Muscle of leg (tissue), 11 donors: ENCODE measurements around the gene MED22. TPM values are rescaled to one million over a fixed set of nuclear protein-coding genes. Genes with fewer than 3 reads are reported as not detected.

ENCODE experiments used
- DNase-seq: peaks from one replicate; pipeline ENCODE4 v3.0.0; 2013
- H3K27ac ChIP-seq: one replicate; pipeline ENCODE4 v1.5.1; 2013; ENCODE audit warnings: mild to moderate bottlenecking, low read length, control low read depth
- H3K27me3 ChIP-seq: one replicate; pipeline ENCODE4 v1.6.1; 2013; ENCODE audit warnings: low read length; ENCODE audit not compliant: control insufficient read depth, insufficient read depth
- H3K36me3 ChIP-seq: one replicate; pipeline ENCODE4 v1.6.1; 2013; ENCODE audit warnings: low read length; ENCODE audit not compliant: control insufficient read depth, insufficient read depth
- H3K4me1 ChIP-seq: one replicate; pipeline ENCODE4 v1.6.1; 2013; ENCODE audit warnings: low read length; ENCODE audit not compliant: control insufficient read depth, insufficient read depth
- H3K4me3 ChIP-seq: one replicate; pipeline ENCODE4 v1.5.1; 2013; ENCODE audit warnings: low read length, control low read depth
- H3K9me3 ChIP-seq: replicated peaks from 2 replicates; pipeline ENCODE4 v1.6.1; 2013; ENCODE audit warnings: low read depth, low read length; ENCODE audit not compliant: control insufficient read depth
- WGBS: methylation state at CpG from one replicate; pipeline ENCODE4 v1.1.5; 2013; ENCODE audit warnings: missing lambda C conversion rate; ENCODE audit not compliant: insufficient coverage; 5-methylcytosine and 5-hydroxymethylcytosine counted together
- polyA plus RNA-seq, 8 donors: library from polyadenylated mRNA; unstranded; fragments of 120-200 nt; gene quantifications; one replicate each; pipeline versions ENCODE4 v1.2.1 to v1.2.3, GENCODE V29; 2013; ENCODE audit warnings: inconsistent platforms in 1 of 8, low replicate concordance in 1 of 8; ENCODE audit not compliant: insufficient read length in 8 of 8, insufficient read depth in 1 of 8
- total RNA-seq: library from RNA; stranded (reverse); fragments of 120-200 nt; gene quantifications from one replicate; pipeline ENCODE4 v1.2.4, GENCODE V29; 2013

Gene MED22
- total and polyA plus RNA-seq, 9 donors, result 22.7 to 29.0 (median 25.9) TPM

DNA sequence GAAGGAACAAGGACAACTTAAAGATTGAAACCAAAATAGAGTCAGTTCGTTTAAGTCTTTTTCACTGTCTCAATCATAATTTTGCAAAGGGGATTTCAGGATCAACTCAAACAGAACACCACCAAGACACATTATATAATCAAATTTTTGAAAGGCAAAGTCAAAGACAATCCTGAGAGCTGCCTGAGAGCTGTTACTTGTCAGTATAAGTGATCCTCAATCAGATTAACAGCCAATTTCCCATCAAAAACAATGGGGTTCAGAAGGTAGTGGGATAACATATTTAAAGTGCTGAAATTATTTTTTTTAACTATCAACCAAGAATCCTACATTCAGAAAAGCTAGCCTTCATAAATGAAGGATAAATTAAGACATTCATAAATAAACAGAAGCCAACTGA is 53.7 kb downstream of the MED22 start:
- DNase-seq, result no peak
- Histone ChIP-seq H3K27ac (no peak overlapping the region), H3K36me3 (no peaks in the 10 kb centered on the region), H3K4me1 (no peaks in the 10 kb centered on the region), H3K9me3 (peaks cover 5% of the 10 kb centered on the region), H3K27me3 (peaks cover 7% of the 10 kb centered on the region), H3K4me3 (no peak overlapping the region)
- no CpG with 5 or more reads among the region's 1 CpG for WGBS

DNA sequence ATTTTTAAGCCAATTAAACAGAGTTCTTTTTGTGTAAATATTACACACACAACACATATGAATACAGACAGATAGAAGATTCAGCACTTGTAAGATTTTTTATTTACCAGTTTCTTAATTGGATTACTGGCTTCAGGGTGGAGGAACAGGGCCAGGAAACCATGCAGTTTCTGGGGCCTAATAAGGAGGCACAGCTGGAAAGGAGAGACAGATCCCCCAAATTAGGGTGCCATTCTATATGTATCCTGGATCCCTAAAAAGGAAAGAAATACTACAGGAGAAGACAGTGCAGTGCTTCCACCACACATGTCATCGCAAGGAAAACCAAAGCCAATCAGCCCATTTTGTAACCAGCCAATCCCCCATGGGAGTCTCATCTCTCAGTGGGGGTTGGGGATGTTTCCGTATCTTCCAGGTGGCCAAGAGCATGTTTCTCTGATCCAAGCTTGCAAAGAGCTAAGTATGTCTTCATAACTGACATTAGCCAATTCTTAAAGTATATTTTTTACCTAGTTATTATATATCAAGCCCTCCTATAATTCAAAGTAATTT is 57.1 kb downstream of the MED22 start:
- DNase-seq, result no peak
- Histone ChIP-seq H3K27me3 (peaks cover 5% of the 10 kb centered on the region), H3K27ac (no peak overlapping the region), H3K36me3 (no peaks in the 10 kb centered on the region), H3K9me3 (peaks cover 7% of the 10 kb centered on the region), H3K4me3 (no peak overlapping the region), H3K4me1 (no peaks in the 10 kb centered on the region)
- WGBS, result no CpG with 5 or more reads among the region's 2 CpGs

Other genes with a start within 250 kb of the MED22 start
- gene RALGDS, start 226.9 kb downstream of the MED22 start, total RNA-seq, result 50.5 TPM
- gene RALGDS, start 226.9 kb downstream of the MED22 start, polyA plus RNA-seq, result 10 to 100 TPM; 42.5 to 53.2 (median 47.9) TPM
- 4.6 TPM for gene GBGT1, start 184.2 kb downstream of the MED22 start, total RNA-seq
- 1 to 10 TPM; 3.2 to 5.7 (median 4.5) TPM for gene GBGT1, start 184.2 kb downstream of the MED22 start, polyA plus RNA-seq
- not detected for gene OBP2B, start 138.9 kb downstream of the MED22 start, total RNA-seq
- gene OBP2B, start 138.9 kb downstream of the MED22 start, polyA plus RNA-seq, result not detected
- gene ABO, start 72.9 kb downstream of the MED22 start, total RNA-seq, result 0.13 TPM
- gene ABO, start 72.9 kb downstream of the MED22 start, polyA plus RNA-seq, result 1 to 10 TPM in 7 of 8 donors, under 1 TPM in 1; 0.70 to 8.1 (median 2.9) TPM
- gene SURF6, start 11.9 kb downstream of the MED22 start, total RNA-seq, result 14.2 TPM
- 10 to 100 TPM; 22.5 to 25.6 (median 23.5) TPM for gene SURF6, start 11.9 kb downstream of the MED22 start, polyA plus RNA-seq
- gene RPL7A, start 87 bp upstream of the MED22 start, total RNA-seq, result 2,809 TPM
- 1,000 to 10,000 TPM; 2,283 to 2,995 (median 2,672) TPM for gene RPL7A, start 87 bp upstream of the MED22 start, polyA plus RNA-seq
- 19.3 TPM for gene SURF1, start 8.4 kb upstream of the MED22 start, total RNA-seq
- gene SURF1, start 8.4 kb upstream of the MED22 start, polyA plus RNA-seq, result 10 to 100 TPM; 22.1 to 36.5 (median 27.9) TPM
- gene SURF2, start 8.4 kb upstream of the MED22 start, total RNA-seq, result 10.2 TPM
- gene SURF2, start 8.4 kb upstream of the MED22 start, polyA plus RNA-seq, result 10 to 100 TPM; 11.3 to 15.3 (median 13.0) TPM
- gene SURF4, start 27.9 kb upstream of the MED22 start, total RNA-seq, result 105 TPM
- 100 to 1,000 TPM in 6 of 8 donors, 10 to 100 TPM in 2; 92.3 to 143 (median 107) TPM for gene SURF4, start 27.9 kb upstream of the MED22 start, polyA plus RNA-seq
- 1.4 TPM for gene STKLD1, start 28.2 kb upstream of the MED22 start, total RNA-seq
- 1 to 10 TPM; 1.1 to 2.3 (median 1.8) TPM for gene STKLD1, start 28.2 kb upstream of the MED22 start, polyA plus RNA-seq
- gene REXO4, start 69.9 kb upstream of the MED22 start, total RNA-seq, result 26.2 TPM
- 10 to 100 TPM; 31.5 to 39.4 (median 37.6) TPM for gene REXO4, start 69.9 kb upstream of the MED22 start, polyA plus RNA-seq
- 3.4 TPM for gene ADAMTS13, start 74.2 kb upstream of the MED22 start, total RNA-seq
- gene ADAMTS13, start 74.2 kb upstream of the MED22 start, polyA plus RNA-seq, result 10 to 100 TPM in 2 of 8 donors, 1 to 10 TPM in 6; 5.5 to 10.5 (median 8.6) TPM
- gene CACFD1, start 111.8 kb upstream of the MED22 start, total RNA-seq, result 11.1 TPM
- gene CACFD1, start 111.8 kb upstream of the MED22 start, polyA plus RNA-seq, result 10 to 100 TPM; 14.8 to 21.5 (median 16.4) TPM
- gene SLC2A6, start 131.0 kb upstream of the MED22 start, total RNA-seq, result 0.44 TPM
- gene SLC2A6, start 131.0 kb upstream of the MED22 start, polyA plus RNA-seq, result 1 to 10 TPM in 7 of 8 donors, under 1 TPM in 1; 0.91 to 2.1 (median 1.4) TPM
- 23.0 TPM for gene MYMK, start 176.8 kb upstream of the MED22 start, total RNA-seq
- gene MYMK, start 176.8 kb upstream of the MED22 start, polyA plus RNA-seq, result 10 to 100 TPM; 48.6 to 93.0 (median 73.3) TPM
- 4.7 TPM for gene ADAMTSL2, start 186.6 kb upstream of the MED22 start, total RNA-seq
- gene ADAMTSL2, start 186.6 kb upstream of the MED22 start, polyA plus RNA-seq, result 1 to 10 TPM; 2.3 to 5.5 (median 4.6) TPM